Small intestine (tissue), 7 donors: ENCODE measurements around the gene RUNX1. TPM values are rescaled to one million over a fixed set of nuclear protein-coding genes. Genes with fewer than 3 reads are reported as not detected.
A peak's percentile ranks its signal among the peaks of the same experiment; 100 is the strongest.

Source experiments
- DNase-seq, 2 donors: peaks; one replicate each; pipeline versions ENCODE4 v3.0.0 to v3.0.0-alpha.2; 2013
- FAIRE-seq: peaks from 2 replicates; lab custom pipeline; 2012; peaks lifted over from hg19 to GRCh38; lab: Jason Lieb, UNC
- H3K27ac ChIP-seq, 3 donors: one replicate each; pipeline ENCODE4 v1.5.1; 2013; ENCODE audit warnings: low read length in 2 of 3, mild to moderate bottlenecking in 2 of 3, control low read depth in 1 of 3, inconsistent platforms in 1 of 3, low read depth in 1 of 3, moderate library complexity in 1 of 3
- H3K27me3 ChIP-seq, 3 donors: one replicate each; pipeline ENCODE4 v1.6.1; 2013; ENCODE audit warnings: low read length in 3 of 3, inconsistent platforms in 1 of 3; ENCODE audit not compliant: control insufficient read depth in 3 of 3, insufficient read depth in 3 of 3
- H3K36me3 ChIP-seq, 3 donors: one replicate each; pipeline ENCODE4 v1.6.1; 2013; ENCODE audit warnings: low read length in 3 of 3, inconsistent platforms in 1 of 3, low read depth in 1 of 3, mild to moderate bottlenecking in 1 of 3, moderate library complexity in 1 of 3; ENCODE audit not compliant: control insufficient read depth in 3 of 3, insufficient read depth in 2 of 3
- H3K4me1 ChIP-seq, 3 donors: one replicate each; pipeline ENCODE4 v1.6.1; 2013; ENCODE audit warnings: low read length in 2 of 3, inconsistent platforms in 1 of 3, low read depth in 1 of 3, mild to moderate bottlenecking in 1 of 3, moderate library complexity in 1 of 3; ENCODE audit not compliant: control insufficient read depth in 3 of 3, insufficient read depth in 2 of 3
- H3K4me3 ChIP-seq, 3 donors: one replicate each; pipeline ENCODE4 v1.5.1; 2013; ENCODE audit warnings: low read length in 3 of 3, control low read depth in 1 of 3, inconsistent platforms in 1 of 3, low read depth in 1 of 3, mild to moderate bottlenecking in 1 of 3, moderate library complexity in 1 of 3
- H3K9me3 ChIP-seq, 2 donors: one replicate each; pipeline ENCODE4 v1.6.1; 2013; ENCODE audit warnings: low read depth in 1 of 2, low read length in 1 of 2; ENCODE audit not compliant: control insufficient read depth in 2 of 2, insufficient read depth in 1 of 2
- WGBS, 3 donors: extraction: QIAGEN DNeasy Blood & Tissue Kit; methylation state at CpG; one replicate each; pipeline ENCODE4 v1.1.7; 2013; 5-methylcytosine and 5-hydroxymethylcytosine counted together
- polyA plus RNA-seq, 4 donors: library from polyadenylated mRNA; stranded (reverse) in 3 of 4; unstranded in 1 of 4; fragments of 200-250 nt in 3 of 4; fragments of 120-200 nt in 1 of 4; gene quantifications; one replicate each; pipeline versions ENCODE4 v1.2.1 to v1.2.3, GENCODE V29; 2013
- donor health status: healthy with polysubstance abuse.
- donor health status: control.
- donor health status: control.
- donor health status: Bipolar disorder and iron deficiency.
- donor health status: healthy.

Gene RUNX1
- polyA plus RNA-seq, 4 donors: 2.5 to 6.2 (median 4.5) TPM

DNA sequence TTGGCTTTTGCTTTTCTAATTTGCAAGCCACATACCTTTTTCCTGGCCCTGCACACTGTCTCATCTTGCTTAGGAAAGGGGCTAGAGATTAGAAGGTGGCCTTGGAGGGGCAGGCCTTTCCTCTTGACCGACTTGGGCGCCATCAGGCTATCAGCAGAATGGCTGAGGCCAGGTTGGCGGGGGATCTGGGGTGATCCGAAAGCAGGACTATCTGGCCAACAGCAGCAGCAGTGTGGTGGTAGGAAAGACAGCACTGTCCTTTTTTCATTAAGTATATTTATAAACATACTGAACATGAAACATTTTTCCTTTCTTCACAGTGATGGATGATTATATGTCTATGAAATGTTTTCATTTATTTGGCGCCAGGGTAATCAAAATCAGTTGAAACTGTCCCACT, 23.5 kb upstream of the RUNX1 start:
- peak overlapping the region in 2 of 3 donors; percentile 29 to 74 for H3K27ac ChIP-seq
- H3K27me3 ChIP-seq: no peaks in the 10 kb centered on the region
- H3K4me3 ChIP-seq: no peak overlapping the region
- peaks cover 0 to 4% of the 10 kb centered on the region in 2 donors for H3K9me3 ChIP-seq
- H3K4me1 ChIP-seq: no peaks in the 10 kb centered on the region
- H3K36me3 ChIP-seq: no peaks in the 10 kb centered on the region
- DNase-seq (no peak), FAIRE-seq (no peak)
- WGBS, 3 donors: 66 to 92% (median 87%) methylated on average over 5 of the region's 5 CpGs

DNA sequence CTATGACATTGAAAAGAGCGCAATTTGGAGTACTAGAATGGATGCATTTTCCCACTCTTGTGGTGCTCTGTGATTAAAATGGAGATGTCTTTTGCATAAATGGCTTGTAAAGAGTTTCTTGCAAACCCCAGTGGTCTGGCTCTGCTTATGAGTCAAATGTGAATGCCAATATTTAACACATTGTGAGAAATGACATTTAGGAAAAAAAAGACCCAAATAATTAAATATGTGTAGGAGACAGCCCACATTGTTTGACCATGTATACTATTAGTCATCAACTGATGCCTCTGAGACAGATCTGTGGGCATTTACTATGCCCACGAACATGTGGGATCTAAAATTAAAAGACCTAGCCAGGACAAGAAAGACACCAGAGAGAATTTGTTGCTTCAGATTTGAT, 22.2 kb upstream of the RUNX1 start:
- FAIRE-seq: no peak

DNA sequence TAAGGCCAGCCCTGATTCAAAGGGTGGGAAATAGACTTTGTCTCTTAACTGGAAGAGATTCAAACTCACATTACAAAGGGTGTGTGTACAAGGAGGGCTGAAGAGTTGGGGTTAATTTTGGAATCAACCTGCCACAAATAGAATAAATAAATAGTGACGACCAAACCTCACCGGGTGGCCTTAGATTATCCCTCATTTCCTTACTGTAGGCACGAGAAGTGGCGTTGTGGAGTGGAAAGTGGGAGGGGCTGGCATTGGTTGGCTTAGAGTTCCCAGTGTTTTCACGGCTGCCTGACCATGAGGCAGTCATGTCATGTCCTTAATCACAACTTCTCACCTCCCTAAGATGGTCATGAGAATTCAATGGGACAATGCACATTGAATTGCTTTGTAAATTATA, 21.3 kb upstream of the RUNX1 start:
- no peaks in the 10 kb centered on the region for H3K4me1 ChIP-seq
- H3K9me3 ChIP-seq: peaks cover 0 to 4% of the 10 kb centered on the region in 2 donors
- H3K27ac ChIP-seq: no peak overlapping the region
- no peaks in the 10 kb centered on the region for H3K36me3 ChIP-seq
- 61 to 74% (median 72%) methylated on average over 5 of the region's 5 CpGs for WGBS, 3 donors
- no peak overlapping the region for H3K4me3 ChIP-seq
- FAIRE-seq (no peak), DNase-seq (no peak)
- no peaks in the 10 kb centered on the region for H3K27me3 ChIP-seq

More for the DNA sequence above, 22.2 kb upstream of the RUNX1 start:
- H3K27me3 ChIP-seq: no peaks in the 10 kb centered on the region
- no peak overlapping the region for H3K4me3 ChIP-seq
- DNase-seq: no peak
- H3K4me1 ChIP-seq: no peaks in the 10 kb centered on the region
- H3K9me3 ChIP-seq: peaks cover 0 to 4% of the 10 kb centered on the region in 2 donors
- no peaks in the 10 kb centered on the region for H3K36me3 ChIP-seq
- 69 to 95% (median 79%) methylated on average over 2 of the region's 2 CpGs for WGBS, 3 donors
- no peak overlapping the region for H3K27ac ChIP-seq

DNA sequence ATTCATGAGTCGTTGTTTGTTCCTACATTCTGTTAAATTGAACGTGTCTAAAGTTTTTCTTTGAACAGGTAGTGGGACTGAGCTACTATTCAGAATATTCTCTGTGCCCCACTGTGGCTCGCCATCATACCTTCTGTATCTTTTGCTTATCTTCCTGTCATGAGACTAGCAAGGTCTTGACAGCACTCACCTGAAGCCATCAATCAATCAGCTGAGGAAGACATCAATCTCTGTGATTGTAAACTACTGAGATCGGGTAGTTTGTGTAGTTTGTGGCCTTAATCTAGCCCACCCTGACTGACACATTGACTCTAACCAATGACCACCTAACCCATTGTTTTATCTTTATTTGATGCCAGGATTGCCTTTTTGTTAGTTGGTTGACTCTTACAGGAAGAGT, 17.7 kb upstream of the RUNX1 start:
- Histone ChIP-seq H3K36me3 (no peaks in the 10 kb centered on the region), H3K4me3 (no peak overlapping the region), H3K4me1 (no peaks in the 10 kb centered on the region), H3K9me3 (peaks cover 0 to 4% of the 10 kb centered on the region in 2 donors), H3K27me3 (peaks cover 0 to 6% (median 0%) of the 10 kb centered on the region in 3 donors), H3K27ac (no peak overlapping the region)
- 85 to 91% (median 88%) methylated on average over 4 of the region's 4 CpGs for WGBS, 3 donors
- no peak for DNase-seq
- FAIRE-seq: no peak

DNA sequence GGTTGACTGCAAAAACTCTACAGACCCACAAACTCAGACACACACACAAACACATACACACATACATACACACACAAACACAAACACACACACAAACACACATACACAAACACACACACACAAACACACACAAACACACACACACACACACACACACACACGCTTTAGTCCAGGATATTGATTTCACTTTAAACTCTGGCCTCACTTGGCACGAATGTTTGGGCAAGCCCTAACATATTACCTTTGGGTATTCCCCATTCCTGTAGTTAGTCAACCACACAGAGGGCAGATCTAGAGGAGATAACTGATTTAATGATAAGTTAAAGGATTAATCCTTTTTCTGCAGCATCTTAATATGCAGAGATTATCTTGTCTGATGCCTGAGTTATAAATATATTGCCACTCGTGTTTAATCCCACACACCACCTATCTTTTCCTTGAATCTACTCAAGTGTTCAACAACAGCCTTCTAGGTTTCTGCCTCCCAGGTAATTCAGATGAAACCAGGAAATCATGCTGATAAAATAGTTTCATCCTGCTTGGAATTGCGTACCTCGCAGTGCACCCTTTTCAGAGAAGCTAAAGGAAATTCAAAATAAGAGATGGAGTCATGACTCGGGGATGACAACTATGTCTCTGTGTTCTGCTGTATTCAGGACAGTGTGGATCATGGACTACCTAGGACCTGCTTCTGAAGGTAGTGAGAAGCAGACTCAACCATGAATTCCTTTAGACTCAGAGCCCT, 14.5 kb upstream of the RUNX1 start:
- Histone ChIP-seq H3K36me3 (no peaks in the 10 kb centered on the region), H3K27me3 (peaks cover 0 to 6% (median 0%) of the 10 kb centered on the region in 3 donors), H3K4me1 (no peaks in the 10 kb centered on the region), H3K27ac (no peak overlapping the region), H3K4me3 (no peak overlapping the region), H3K9me3 (peaks cover 0 to 4% of the 10 kb centered on the region in 2 donors)
- DNase-seq (no peak), FAIRE-seq (no peak)
- 47 to 68% (median 57%) methylated on average over 6 of the region's 6 CpGs for WGBS, 3 donors

DNA sequence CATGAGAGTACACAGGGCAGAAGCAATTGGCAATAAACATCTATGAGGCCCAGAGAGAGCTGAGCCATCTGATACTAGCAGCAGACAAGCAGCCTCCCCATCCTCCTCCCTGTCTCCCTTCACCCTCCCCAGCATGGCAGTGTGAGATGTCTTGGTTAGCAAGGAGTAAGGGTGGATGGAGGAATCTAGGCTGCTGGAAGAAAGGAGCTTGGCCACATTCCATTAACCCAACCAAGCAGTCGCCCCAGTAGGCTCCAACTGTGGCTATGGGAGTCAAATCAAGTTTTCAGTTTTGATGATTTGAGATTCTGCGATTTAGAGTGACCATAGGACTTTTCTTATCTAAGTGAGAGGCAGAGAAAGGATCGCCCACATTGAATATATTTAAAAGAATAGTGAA, 12.9 kb upstream of the RUNX1 start:
- DNase-seq (no peak), FAIRE-seq (no peak)
- no peak overlapping the region for H3K4me3 ChIP-seq
- no peak overlapping the region for H3K27ac ChIP-seq
- H3K4me1 ChIP-seq: no peaks in the 10 kb centered on the region
- H3K36me3 ChIP-seq: no peaks in the 10 kb centered on the region
- peaks cover 0 to 4% of the 10 kb centered on the region in 2 donors for H3K9me3 ChIP-seq
- WGBS, 3 donors: 95 to 97% (median 95%) methylated on average over 3 of the region's 3 CpGs
- H3K27me3 ChIP-seq: peaks cover 0 to 6% (median 0%) of the 10 kb centered on the region in 3 donors

DNA sequence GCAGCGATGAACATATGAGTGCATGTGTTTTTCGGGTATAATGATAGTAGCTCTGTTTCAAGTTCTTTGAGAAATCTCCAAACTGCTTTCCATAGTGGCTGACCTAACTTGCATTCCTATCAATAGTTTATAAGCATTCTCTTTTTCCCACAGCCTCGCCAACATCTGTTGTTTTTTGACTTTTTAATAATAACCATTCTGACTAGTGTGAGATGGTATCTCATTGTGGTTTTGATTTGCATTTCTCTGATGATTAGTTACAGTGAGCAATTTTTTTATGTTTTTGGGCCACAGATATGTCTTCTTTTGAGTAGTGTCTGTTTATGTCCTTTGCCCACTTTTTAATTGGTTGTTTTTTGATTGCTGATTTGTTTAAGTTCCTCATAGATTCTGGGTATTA, 10.6 kb upstream of the RUNX1 start:
- H3K27me3 ChIP-seq: peaks cover 0 to 3% (median 0%) of the 10 kb centered on the region in 3 donors
- WGBS, 3 donors: 85 to 93% (median 86%) methylated on average over 3 of the region's 3 CpGs
- no peaks in the 10 kb centered on the region for H3K36me3 ChIP-seq
- no peak for FAIRE-seq
- peaks cover 0 to under 1% of the 10 kb centered on the region in 2 donors for H3K9me3 ChIP-seq
- no peak overlapping the region for H3K27ac ChIP-seq
- H3K4me3 ChIP-seq: no peak overlapping the region
- no peak for DNase-seq
- no peaks in the 10 kb centered on the region for H3K4me1 ChIP-seq

DNA sequence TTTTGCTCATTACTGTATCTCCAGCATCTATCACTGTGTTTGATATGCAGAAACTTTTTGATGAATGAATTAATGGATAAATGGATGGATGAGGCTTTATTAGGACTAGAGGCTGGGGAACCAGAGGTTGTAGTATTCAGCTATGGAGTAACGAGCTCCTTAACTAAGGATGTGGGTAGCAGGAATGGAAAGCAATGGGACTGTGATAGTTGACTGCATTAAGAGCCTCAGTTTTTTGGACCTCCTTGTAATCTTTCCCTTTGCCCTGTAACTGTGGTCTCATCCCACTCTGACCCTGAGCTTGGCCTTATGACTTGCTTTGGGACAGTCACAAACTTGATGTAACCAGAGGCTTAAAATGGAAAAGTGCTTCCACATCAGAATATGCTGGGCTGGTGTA, 9.0 kb upstream of the RUNX1 start:
- no peaks in the 10 kb centered on the region for H3K36me3 ChIP-seq
- H3K4me3 ChIP-seq: no peak overlapping the region
- no peaks in the 10 kb centered on the region for H3K27me3 ChIP-seq
- H3K9me3 ChIP-seq: no peaks in the 10 kb centered on the region
- 88 to 96% (median 89%) methylated on average over 1 of the region's 1 CpG for WGBS, 3 donors
- H3K27ac ChIP-seq: no peak overlapping the region
- FAIRE-seq (no peak), DNase-seq (no peak)
- no peaks in the 10 kb centered on the region for H3K4me1 ChIP-seq
